Activated B cell treated with CpG ODN at 0.5 μM for 24 hours (primary cell): Measurements from ENCODE around the gene FGFR2. TPM values are rescaled to one million over a fixed set of nuclear protein-coding genes. Genes with fewer than 3 reads are reported as not detected.

ENCODE experiments used
- ATAC-seq: fragments of 200-7000 bp; cut with Tn5 transposase; one replicate; pipeline ENCODE4 v1.10.0; 2021; ENCODE audit warnings: low read depth, mild to moderate bottlenecking, moderate library complexity
- CTCF ChIA-PET: fragments of 350-600 bp; sonication (Branson Sonifier 250); formaldehyde crosslinking; loops from one replicate; lab custom pipeline; 2021; ENCODE audit warnings: antibody characterized with exemption; lab: Charles Lee
- POLR2A ChIA-PET: fragments of 350-600 bp; sonication (Branson Sonifier 250); formaldehyde crosslinking; loops from one replicate; lab custom pipeline; 2021; ENCODE audit warnings: antibody characterized with exemption; lab: Charles Lee
- DNase-seq: peaks from one replicate; pipeline ENCODE4 v3.0.0; 2022
- H3K27ac Mint-ChIP-seq: one replicate; pipeline ENCODE4 v1.8.0; 2020; ENCODE audit warnings: mixed read lengths
- H3K27me3 Mint-ChIP-seq: one replicate; pipeline ENCODE4 v1.8.0; 2021; ENCODE audit warnings: mixed read lengths
- H3K36me3 Mint-ChIP-seq: one replicate; pipeline ENCODE4 v1.8.0; 2021; ENCODE audit warnings: low read depth, mixed read lengths
- H3K4me1 Mint-ChIP-seq: one replicate; pipeline ENCODE4 v1.8.0; 2021; ENCODE audit warnings: mixed read lengths
- H3K4me3 Mint-ChIP-seq: one replicate; pipeline ENCODE4 v1.8.0; 2020; ENCODE audit warnings: mild to moderate bottlenecking, mixed read lengths
- H3K9me3 Mint-ChIP-seq: one replicate; pipeline ENCODE4 v1.8.0; 2020; ENCODE audit warnings: mixed read lengths
- CTCF ChIP-seq: fragments of 200-600 bp; IDR thresholded peaks from one replicate; pipeline ENCODE4 v1.8.0; 2022; ENCODE audit warnings: antibody characterized with exemption, mild to moderate bottlenecking
- intact Hi-C: fragments of 100-400 bp; cut with micrococcal nuclease; formaldehyde crosslinking; loops from one replicate; pipeline ENCODE4 v1.15.1; 2024
- total RNA-seq: library from RNA; stranded (reverse); gene quantifications from 2 replicates; pipeline ENCODE4 v1.2.3, GENCODE V29; 2022

The FGFR2 gene
- total RNA-seq, 1 donor from 2014 or later: not detected

GRCh38 chr10:121610798-121611323 lies 12.6 kb upstream of the FGFR2 start:
- ChIA-PET CTCF (no interaction called here), POLR2A (no interaction called here)
- no peak for TF ChIP-seq CTCF
- no peak for ATAC-seq
- H3K27ac Mint-ChIP-seq: no peak overlapping the region
- peaks cover 23% of the 10 kb centered on the region for H3K27me3 Mint-ChIP-seq
- DNase-seq: no peak
- H3K36me3 Mint-ChIP-seq: no peaks in the 10 kb centered on the region
- H3K4me1 Mint-ChIP-seq: no peaks in the 10 kb centered on the region
- H3K9me3 Mint-ChIP-seq: no peaks in the 10 kb centered on the region
- intact Hi-C loops: no loop called here
- no peak overlapping the region for H3K4me3 Mint-ChIP-seq

GRCh38 chr10:121609426-121610380 lies 11.5 kb upstream of the FGFR2 start:
- POLR2A ChIA-PET: no interaction called here
- TF ChIP-seq CTCF: no peak
- H3K36me3 Mint-ChIP-seq: no peaks in the 10 kb centered on the region
- no peak for ATAC-seq
- no peak overlapping the region for H3K27ac Mint-ChIP-seq
- no peak overlapping the region for H3K4me3 Mint-ChIP-seq
- no peaks in the 10 kb centered on the region for H3K9me3 Mint-ChIP-seq
- no peak for DNase-seq
- CTCF ChIA-PET: no interaction called here
- H3K4me1 Mint-ChIP-seq: no peaks in the 10 kb centered on the region
- intact Hi-C loops: no loop called here
- H3K27me3 Mint-ChIP-seq: peaks cover 23% of the 10 kb centered on the region

- no peaks in the 10 kb centered on the region for H3K4me1 Mint-ChIP-seq
- peaks cover 27% of the 10 kb centered on the region for H3K27me3 Mint-ChIP-seq
- H3K36me3 Mint-ChIP-seq: no peaks in the 10 kb centered on the region
- H3K9me3 Mint-ChIP-seq: no peaks in the 10 kb centered on the region
- ChIA-PET POLR2A (no interaction called here), CTCF (interaction anchor here (0.9 kb wide), 1 partner anchor 303 kb away, joined by 3 read pairs; no protein-coding TSS in a partner anchor)
- intact Hi-C loops: no loop called here
- no peak overlapping the region for H3K4me3 Mint-ChIP-seq
- ATAC-seq (no peak), DNase-seq (no peak)
- TF ChIP-seq CTCF: no peak
- H3K27ac Mint-ChIP-seq: no peak overlapping the region
Measured at GRCh38 chr10:121608469-121609190, 10.4 kb upstream of the FGFR2 start.

GRCh38 chr10:121607310-121608055 lies 9.2 kb upstream of the FGFR2 start:
- H3K27me3 Mint-ChIP-seq: peaks cover 23% of the 10 kb centered on the region
- DNase-seq (no peak), ATAC-seq (no peak)
- no peak for TF ChIP-seq CTCF
- no peak overlapping the region for H3K27ac Mint-ChIP-seq
- H3K9me3 Mint-ChIP-seq: no peaks in the 10 kb centered on the region
- H3K4me1 Mint-ChIP-seq: no peaks in the 10 kb centered on the region
- H3K36me3 Mint-ChIP-seq: no peaks in the 10 kb centered on the region
- CTCF ChIA-PET: no interaction called here
- H3K4me3 Mint-ChIP-seq: no peak overlapping the region
- intact Hi-C loops: no loop called here
- POLR2A ChIA-PET: no interaction called here
